ENCODE data around the gene HDAC2. TPM values are rescaled to one million over a fixed set of nuclear protein-coding genes. Genes with fewer than 3 reads are reported as not detected.

Gene HDAC2
- polyA plus RNA-seq, 3 donors = 29.6 to 67.7 (median 54.6) TPM

DNA sequence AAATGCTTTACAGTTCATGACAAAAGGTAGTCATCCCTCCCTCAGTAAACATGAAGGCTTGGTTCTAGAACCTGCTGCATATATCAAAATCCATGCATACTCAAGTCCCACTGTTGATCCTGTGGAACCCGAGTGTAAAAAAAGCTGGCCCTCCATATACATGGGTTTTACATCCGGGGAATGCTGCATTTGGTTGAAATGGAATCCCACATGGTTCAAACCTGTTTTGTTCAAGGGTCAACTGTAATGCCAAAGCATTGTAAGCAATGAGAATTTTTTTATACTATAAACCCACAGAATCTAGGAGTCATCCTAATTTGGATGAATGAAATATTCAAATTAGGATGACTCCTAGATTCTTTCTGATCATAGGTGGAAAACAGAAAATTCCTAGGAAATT is 5.9 kb upstream of the HDAC2 start:
- H3K79me2 ChIP-seq (ENCODE audit: insufficient read depth, low read length) = peaks cover 4% of the 10 kb centered on the region
- Mint-ChIP-seq H3K4me3 (no peak overlapping the region), H3K9me3 (no peaks in the 10 kb centered on the region), H3K36me3 (no peaks in the 10 kb centered on the region), H3K27ac (no peak overlapping the region), H3K27me3 (ENCODE audit: low read depth in 3 of 3) (peaks cover 0 to 3% (median 1%) of the 10 kb centered on the region in 3 donors), H3K4me1 (peaks cover 29% of the 10 kb centered on the region)
- peaks cover 19 to 24% of the 10 kb centered on the region in 2 donors for H3K4me1 ChIP-seq (ENCODE audit: control insufficient read depth in 1 of 2, insufficient read depth in 2 of 2, low read length in 2 of 2)
- intact Hi-C loops (cut with micrococcal nuclease) = no loop called here
- no peaks in the 10 kb centered on the region for H4K20me1 ChIP-seq (ENCODE audit: insufficient read depth, low read length)
- no peaks in the 10 kb centered on the region for H3K9me3 ChIP-seq (replicated peaks in 1 of 2; ENCODE audit: control insufficient read depth in 1 of 2, insufficient read depth in 1 of 2, low read length in 2 of 2)
- no peak overlapping the region for H2AFZ ChIP-seq (ENCODE audit: insufficient read depth, low read depth, low read length, poor library complexity, severe bottlenecking)
- no peak overlapping the region for H3K9ac ChIP-seq (ENCODE audit: insufficient read depth, low read length, poor library complexity, severe bottlenecking)
- no peak overlapping the region for H3K4me3 ChIP-seq (replicated peaks in 1 of 3; ENCODE audit: low read depth in 2 of 3, low read length in 3 of 3)
- TF ChIP-seq, protein P1, sequence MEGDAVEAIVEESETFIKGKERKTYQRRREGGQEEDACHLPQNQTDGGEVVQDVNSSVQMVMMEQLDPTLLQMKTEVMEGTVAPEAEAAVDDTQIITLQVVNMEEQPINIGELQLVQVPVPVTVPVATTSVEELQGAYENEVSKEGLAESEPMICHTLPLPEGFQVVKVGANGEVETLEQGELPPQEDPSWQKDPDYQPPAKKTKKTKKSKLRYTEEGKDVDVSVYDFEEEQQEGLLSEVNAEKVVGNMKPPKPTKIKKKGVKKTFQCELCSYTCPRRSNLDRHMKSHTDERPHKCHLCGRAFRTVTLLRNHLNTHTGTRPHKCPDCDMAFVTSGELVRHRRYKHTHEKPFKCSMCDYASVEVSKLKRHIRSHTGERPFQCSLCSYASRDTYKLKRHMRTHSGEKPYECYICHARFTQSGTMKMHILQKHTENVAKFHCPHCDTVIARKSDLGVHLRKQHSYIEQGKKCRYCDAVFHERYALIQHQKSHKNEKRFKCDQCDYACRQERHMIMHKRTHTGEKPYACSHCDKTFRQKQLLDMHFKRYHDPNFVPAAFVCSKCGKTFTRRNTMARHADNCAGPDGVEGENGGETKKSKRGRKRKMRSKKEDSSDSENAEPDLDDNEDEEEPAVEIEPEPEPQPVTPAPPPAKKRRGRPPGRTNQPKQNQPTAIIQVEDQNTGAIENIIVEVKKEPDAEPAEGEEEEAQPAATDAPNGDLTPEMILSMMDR (IDR thresholded peaks at IDR 0.05) = no peak
- no peak overlapping the region for H3K4me2 ChIP-seq (replicated peaks; ENCODE audit: extremely low read depth, low read length, poor library complexity, severe bottlenecking)
- no peaks in the 10 kb centered on the region for H3K36me3 ChIP-seq (replicated peaks in 1 of 2; ENCODE audit: control insufficient read depth in 1 of 2, insufficient read depth in 2 of 2, low read length in 2 of 2)
- no CpG with 5 or more reads among the region's 2 CpGs for WGBS (ENCODE audit: insufficient coverage)
- H3K27me3 ChIP-seq (ENCODE audit: control insufficient read depth in 2 of 2, insufficient read depth in 2 of 2, low read length in 2 of 2) = no peaks in the 10 kb centered on the region
- no peak for DNase-seq
- H3K27ac ChIP-seq (ENCODE audit: low read depth in 1 of 2, low read length in 2 of 2) = no peak overlapping the region

DNA sequence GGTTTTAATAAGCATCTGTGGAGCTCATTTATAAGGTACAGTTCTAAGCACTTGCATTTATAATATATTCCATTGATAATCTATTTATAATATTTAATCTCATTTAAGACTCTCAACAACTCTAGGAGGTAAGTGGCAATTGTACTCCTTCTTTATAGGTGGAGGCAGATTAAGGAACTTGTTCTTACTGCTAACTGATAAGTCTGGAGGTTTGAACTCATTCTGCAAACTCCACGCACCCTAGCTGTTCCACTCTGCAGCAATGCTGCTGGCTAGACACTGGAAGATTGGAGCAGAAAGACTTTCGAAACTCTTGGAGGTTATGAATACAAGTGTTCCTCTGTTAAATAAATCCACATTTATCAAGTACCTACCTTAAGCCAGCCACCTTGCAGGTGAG is 793 bp upstream of the HDAC2 start:
- peak overlapping the region; percentile 94 for H3K9ac ChIP-seq (ENCODE audit: insufficient read depth, low read length, poor library complexity, severe bottlenecking)
- no peaks in the 10 kb centered on the region for H3K27me3 ChIP-seq (ENCODE audit: control insufficient read depth in 2 of 2, insufficient read depth in 2 of 2, low read length in 2 of 2)
- H3K27me3 Mint-ChIP-seq (ENCODE audit: low read depth in 3 of 3) = peaks cover 0 to 3% (median 2%) of the 10 kb centered on the region in 3 donors
- H3K4me3 Mint-ChIP-seq = peak overlapping the region in 1 of 2 donors; percentile 99
- TF ChIP-seq, protein P1 (IDR thresholded peaks at IDR 0.05) = no peak
- H3K9me3 ChIP-seq (replicated peaks in 1 of 2; ENCODE audit: control insufficient read depth in 1 of 2, insufficient read depth in 1 of 2, low read length in 2 of 2) = no peaks in the 10 kb centered on the region
- H3K4me1 ChIP-seq (ENCODE audit: control insufficient read depth in 1 of 2, insufficient read depth in 2 of 2, low read length in 2 of 2) = peaks cover 19 to 23% of the 10 kb centered on the region in 2 donors
- H3K79me2 ChIP-seq (ENCODE audit: insufficient read depth, low read length) = peaks cover 48% of the 10 kb centered on the region
- H3K36me3 ChIP-seq (replicated peaks in 1 of 2; ENCODE audit: control insufficient read depth in 1 of 2, insufficient read depth in 2 of 2, low read length in 2 of 2) = no peaks in the 10 kb centered on the region
- H3K4me1 Mint-ChIP-seq = peaks cover 34% of the 10 kb centered on the region
- intact Hi-C loops (cut with micrococcal nuclease) = no loop called here
- no peaks in the 10 kb centered on the region for H3K36me3 Mint-ChIP-seq
- peaks cover 0 to 2% (median 0%) of the 10 kb centered on the region in 7 donors for H3K9me3 Mint-ChIP-seq
- H4K20me1 ChIP-seq (ENCODE audit: insufficient read depth, low read length) = peaks cover 32% of the 10 kb centered on the region
- no CpG with 5 or more reads among the region's 2 CpGs for WGBS (ENCODE audit: insufficient coverage)
- H3K27ac Mint-ChIP-seq = no peak overlapping the region
- H3K27ac ChIP-seq (ENCODE audit: low read depth in 1 of 2, low read length in 2 of 2) = peak overlapping the region; percentile 90 to 92
- DNase-seq = no peak
- H3K4me3 ChIP-seq (replicated peaks in 1 of 3; ENCODE audit: low read depth in 2 of 3, low read length in 3 of 3) = peak overlapping the region; percentile 60 to 98 (median 89)
- H2AFZ ChIP-seq (ENCODE audit: insufficient read depth, low read depth, low read length, poor library complexity, severe bottlenecking) = peak overlapping the region; percentile 97
- peak overlapping the region; percentile 90 for H3K4me2 ChIP-seq (replicated peaks; ENCODE audit: extremely low read depth, low read length, poor library complexity, severe bottlenecking)
